ENCODE measurements around the gene RPL38. TPM values are rescaled to one million over a fixed set of nuclear protein-coding genes. Genes with fewer than 3 reads are reported as not detected.

The RPL38 gene
- total and polyA plus RNA-seq, 2 of the 4 experiments (the other 2 are of a cell fraction), result 111 to 527 TPM

DNA sequence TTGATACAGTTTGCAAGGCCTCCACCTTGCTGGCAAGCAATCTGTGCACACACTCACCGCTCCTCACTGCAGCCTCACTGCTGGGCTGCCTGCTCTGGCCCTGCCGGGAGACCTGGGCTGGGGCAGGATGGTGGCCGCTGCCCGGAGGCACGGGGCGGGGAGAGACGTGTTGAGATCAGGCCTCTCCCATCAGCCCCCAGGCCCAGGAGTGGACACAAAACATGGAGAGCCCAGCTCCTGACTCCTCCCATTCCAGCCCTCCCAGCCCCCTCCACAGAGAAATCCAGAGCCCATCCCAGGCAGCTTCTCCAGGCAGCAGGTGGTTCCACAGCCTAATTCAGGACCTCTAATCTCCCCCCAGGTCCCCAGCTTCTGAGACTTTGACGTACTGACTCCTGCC, 23.1 kb upstream of the RPL38 start:
- H3K9ac ChIP-seq (ENCODE audit: low read depth, low read length), result no peak overlapping the region
- DNase-seq, result no peak
- dilution Hi-C loops (cut with HindIII; ENCODE audit: low sequenced_read_pairs, unreplicated experiment), result no loop called here

More for the DNA sequence above, 23.1 kb upstream of the RPL38 start:
- Histone ChIP-seq H3K4me2 (ENCODE audit: low read depth, low read length) (no peak overlapping the region), H2BK120ac (ENCODE audit: low read depth, low read length) (no peak overlapping the region), H4K91ac (ENCODE audit: insufficient read depth, low read depth, low read length) (no peak overlapping the region), H3K14ac (replicated peaks; ENCODE audit: low read depth, low read length) (no peak overlapping the region), H4K5ac (ENCODE audit: low read depth, low read length) (no peak overlapping the region), H3K4me1 (ENCODE audit: control insufficient read depth, insufficient read depth, low read length) (no peaks in the 10 kb centered on the region), H3K4me3 (ENCODE audit: insufficient read depth, low read depth, low read length) (no peak overlapping the region), H3K9me3 (ENCODE audit: control insufficient read depth, insufficient read depth, low read length) (no peaks in the 10 kb centered on the region), H3K4ac (ENCODE audit: low read depth, low read length) (no peak overlapping the region), H3K56ac (ENCODE audit: extremely low read depth, insufficient read depth, low read length) (no peak overlapping the region), H2AK9ac (replicated peaks; ENCODE audit: low read depth, low read length, poor library complexity) (no peak overlapping the region), H3K9me1 (ENCODE audit: insufficient read depth, low read length) (no peaks in the 10 kb centered on the region), H2BK20ac (ENCODE audit: low read depth, low read length) (no peak overlapping the region), H4K8ac (ENCODE audit: low read depth in 2 of 2, low read length in 2 of 2) (no peak overlapping the region), H2BK5ac (ENCODE audit: low read depth, low read length, poor library complexity, severe bottlenecking) (no peak overlapping the region), H3K23ac (ENCODE audit: low read depth, low read length) (no peak overlapping the region), H3K27me3 (ENCODE audit: control insufficient read depth, insufficient read depth, low read length) (no peaks in the 10 kb centered on the region; the same call in 1 of the 2 replicates), H3K79me1 (ENCODE audit: low read depth in 1 of 2, low read length in 2 of 2) (no peaks in the 10 kb centered on the region), H3K27ac (ENCODE audit: insufficient read depth, low read length) (no peak overlapping the region), H2BK15ac (ENCODE audit: low read depth, low read length) (no peak overlapping the region), H2AFZ (replicated peaks; ENCODE audit: low read length, poor library complexity) (no peak overlapping the region), H3K18ac (ENCODE audit: low read depth, low read length) (no peak overlapping the region), H2AK5ac (ENCODE audit: low read depth, low read length) (no peak overlapping the region), H4K20me1 (ENCODE audit: insufficient read depth, low read length) (no peaks in the 10 kb centered on the region), H3K36me3 (ENCODE audit: control insufficient read depth, insufficient read depth, low read length) (no peaks in the 10 kb centered on the region)
- BruUV-seq (replicated peaks), result no TSS peak
- CTCF ChIA-PET, result interaction anchor here (0.8 kb wide), 1 partner anchor 752 kb away, joined by 3 read pairs; no protein-coding TSS in a partner anchor
- POLR2A ChIA-PET (ENCODE audit: unreplicated experiment), result no interaction called here
- no peak for TF ChIP-seq FOS (IDR thresholded peaks at IDR 0.05; ENCODE audit: low read depth, low read length)
- TF ChIP-seq, protein P1, sequence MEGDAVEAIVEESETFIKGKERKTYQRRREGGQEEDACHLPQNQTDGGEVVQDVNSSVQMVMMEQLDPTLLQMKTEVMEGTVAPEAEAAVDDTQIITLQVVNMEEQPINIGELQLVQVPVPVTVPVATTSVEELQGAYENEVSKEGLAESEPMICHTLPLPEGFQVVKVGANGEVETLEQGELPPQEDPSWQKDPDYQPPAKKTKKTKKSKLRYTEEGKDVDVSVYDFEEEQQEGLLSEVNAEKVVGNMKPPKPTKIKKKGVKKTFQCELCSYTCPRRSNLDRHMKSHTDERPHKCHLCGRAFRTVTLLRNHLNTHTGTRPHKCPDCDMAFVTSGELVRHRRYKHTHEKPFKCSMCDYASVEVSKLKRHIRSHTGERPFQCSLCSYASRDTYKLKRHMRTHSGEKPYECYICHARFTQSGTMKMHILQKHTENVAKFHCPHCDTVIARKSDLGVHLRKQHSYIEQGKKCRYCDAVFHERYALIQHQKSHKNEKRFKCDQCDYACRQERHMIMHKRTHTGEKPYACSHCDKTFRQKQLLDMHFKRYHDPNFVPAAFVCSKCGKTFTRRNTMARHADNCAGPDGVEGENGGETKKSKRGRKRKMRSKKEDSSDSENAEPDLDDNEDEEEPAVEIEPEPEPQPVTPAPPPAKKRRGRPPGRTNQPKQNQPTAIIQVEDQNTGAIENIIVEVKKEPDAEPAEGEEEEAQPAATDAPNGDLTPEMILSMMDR (conservative IDR thresholded peaks at IDR 0.05; ENCODE audit: low read depth, low read length), result no peak
- no peak for TF ChIP-seq RCOR1 (IDR thresholded peaks at IDR 0.05; ENCODE audit: insufficient replicate concordance, low read length)
- no peak for TF ChIP-seq RFX5 (IDR thresholded peaks at IDR 0.05; ENCODE audit: low read depth, low read length)
- no peak for TF ChIP-seq MAFK (IDR thresholded peaks at IDR 0.05; ENCODE audit: low read depth, low read length)
- TF ChIP-seq, protein P2, sequence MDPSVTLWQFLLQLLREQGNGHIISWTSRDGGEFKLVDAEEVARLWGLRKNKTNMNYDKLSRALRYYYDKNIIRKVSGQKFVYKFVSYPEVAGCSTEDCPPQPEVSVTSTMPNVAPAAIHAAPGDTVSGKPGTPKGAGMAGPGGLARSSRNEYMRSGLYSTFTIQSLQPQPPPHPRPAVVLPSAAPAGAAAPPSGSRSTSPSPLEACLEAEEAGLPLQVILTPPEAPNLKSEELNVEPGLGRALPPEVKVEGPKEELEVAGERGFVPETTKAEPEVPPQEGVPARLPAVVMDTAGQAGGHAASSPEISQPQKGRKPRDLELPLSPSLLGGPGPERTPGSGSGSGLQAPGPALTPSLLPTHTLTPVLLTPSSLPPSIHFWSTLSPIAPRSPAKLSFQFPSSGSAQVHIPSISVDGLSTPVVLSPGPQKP (IDR thresholded peaks at IDR 0.05; ENCODE audit: borderline replicate concordance, low read depth, low read length), result no peak
- no peak for TF ChIP-seq BHLHE40 (IDR thresholded peaks at IDR 0.05; ENCODE audit: low read depth, low read length)
- TF ChIP-seq SMC3 (IDR thresholded peaks at IDR 0.05; ENCODE audit: low read depth, low read length), result no peak
- no peak for TF ChIP-seq NFE2L2 (IDR thresholded peaks at IDR 0.05; ENCODE audit: low read depth, low read length)
- no peak for ATAC-seq (ENCODE audit: low read depth)
- intact Hi-C loops (cut with micrococcal nuclease), result no loop called here
- 30% methylated on average over 2 of the region's 8 CpGs; no CpG with 5 or more reads in 1 of the 2 experiments for WGBS, 2 experiments (ENCODE audit: extremely low coverage in 2 of 2, insufficient read length in 1 of 2)
- in situ Hi-C loops (cut with MboI; ENCODE audit: low sequenced_read_pairs), result loop anchor here (25.0 kb wide), 1 partner anchor 918 kb away; the partner anchor contains the start of gene CPSF4L
